GM12891 (cell line): ENCODE measurements around the gene TMEM237.

Source experiments
- PAX5 ChIP-seq: IDR thresholded peaks from 2 replicates; pipeline ENCODE4 v1.6.1; 2011; ENCODE audit warnings: low read length, moderate library complexity, mild to moderate bottlenecking; ENCODE audit not compliant: insufficient read depth, severe bottlenecking
- POLR2A ChIP-seq: IDR thresholded peaks from 2 replicates; pipeline ENCODE4 v1.6.1; 2011; ENCODE audit warnings: low read depth, low read length, control low read depth
- POLR2AphosphoS5 ChIP-seq: IDR thresholded peaks from 2 replicates; pipeline ENCODE4 v1.6.1; 2011; ENCODE audit warnings: low read depth, low read length, control low read depth
- POU2F2 ChIP-seq: IDR thresholded peaks from 2 replicates; pipeline ENCODE4 v1.6.1; 2011; ENCODE audit warnings: low read depth, mild to moderate bottlenecking, control low read depth, low read length, moderate library complexity
- SPI1 ChIP-seq: IDR thresholded peaks from 2 replicates; pipeline ENCODE4 v1.6.1; 2011; ENCODE audit warnings: low read depth, low read length, control low read depth
- TAF1 ChIP-seq: IDR thresholded peaks from 2 replicates; pipeline ENCODE4 v1.6.1; 2011; ENCODE audit warnings: low read depth, low read length, control low read depth

DNA sequence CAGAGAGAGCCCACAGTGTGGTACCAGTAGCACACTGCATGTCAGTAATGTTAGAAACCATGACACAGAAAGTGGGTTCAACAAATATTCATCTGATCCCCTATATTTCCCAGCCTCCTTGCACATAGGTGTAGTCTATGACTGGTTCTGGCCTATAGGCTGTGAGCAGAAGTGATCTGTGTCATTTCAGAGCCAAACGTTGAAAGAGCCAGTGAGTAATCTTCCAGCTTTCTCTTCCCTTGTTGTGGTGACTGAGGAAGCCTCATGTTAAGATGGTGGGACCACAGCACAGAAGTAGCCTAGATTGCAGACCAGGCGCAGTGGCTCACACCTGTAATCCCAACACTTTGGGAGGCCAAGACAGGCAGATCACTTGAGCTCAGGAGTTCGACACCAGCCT lies 4.1 kb downstream of the TMEM237 start:
- TF ChIP-seq POLR2A, result no peak
- no peak for TF ChIP-seq POLR2AphosphoS5
- TF ChIP-seq PAX5, result no peak
- no peak for TF ChIP-seq TAF1
- TF ChIP-seq SPI1, result no peak
- no peak for TF ChIP-seq POU2F2
